Ectodermal cell (in vitro differentiated cells): ENCODE data around the gene MORC3.

ENCODE experiments used
- H3K27ac ChIP-seq: 2 replicates; pipeline ENCODE4 v1.7.0; 2013; ENCODE audit warnings: mild to moderate bottlenecking, low read depth, low read length; ENCODE audit not compliant: insufficient read depth, poor library complexity, severe bottlenecking
- H3K27me3 ChIP-seq: 2 replicates; pipeline ENCODE4 v1.7.0; 2013; ENCODE audit warnings: mild to moderate bottlenecking, low read length; ENCODE audit not compliant: insufficient read depth, control insufficient read depth, poor library complexity, severe bottlenecking
- H3K36me3 ChIP-seq: one replicate; pipeline ENCODE4 v1.7.0; 2013; ENCODE audit warnings: low read length; ENCODE audit not compliant: control insufficient read depth, insufficient read depth
- H3K4me1 ChIP-seq: one replicate; pipeline ENCODE4 v1.7.0; 2013; ENCODE audit warnings: low read length; ENCODE audit not compliant: control insufficient read depth, insufficient read depth
- H3K4me3 ChIP-seq: 2 replicates; pipeline ENCODE4 v1.7.0; 2013; ENCODE audit warnings: low read depth, low read length, control low read depth; ENCODE audit not compliant: insufficient read depth
- H3K9me3 ChIP-seq: 2 replicates; pipeline ENCODE4 v1.7.0; 2013; ENCODE audit warnings: mild to moderate bottlenecking, low read length, moderate library complexity; ENCODE audit not compliant: control insufficient read depth
- WGBS, 2 experiments: methylation state at CpG; one replicate each; pipeline ENCODE4 v1.1.7; 2013; ENCODE audit warnings: missing lambda C conversion rate in 2 of 2; 5-methylcytosine and 5-hydroxymethylcytosine counted together

The MORC3 gene

DNA sequence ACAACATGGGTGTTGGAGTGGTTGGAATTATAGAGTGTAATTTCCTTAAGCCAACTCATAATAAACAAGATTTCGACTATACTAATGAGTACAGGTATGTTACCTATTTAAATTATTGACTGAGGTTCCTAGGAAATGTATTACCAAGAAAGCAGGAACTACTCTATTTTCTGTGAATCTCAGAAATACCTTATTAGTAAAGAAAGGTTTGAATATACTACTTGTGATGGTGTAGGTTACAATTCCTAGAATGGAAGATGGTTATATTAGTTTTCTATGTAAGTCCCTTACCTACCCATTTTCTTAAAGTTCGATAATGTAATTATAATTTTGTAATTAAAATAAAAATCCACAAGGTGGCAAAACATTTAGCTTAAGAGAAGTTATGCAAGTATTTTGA, 29.3 kb downstream of the MORC3 start:
- Histone ChIP-seq H3K9me3 (no peaks in the 10 kb centered on the region), H3K4me3 (no peak overlapping the region), H3K27me3 (no peaks in the 10 kb centered on the region), H3K4me1 (no peaks in the 10 kb centered on the region), H3K36me3 (peaks cover 38% of the 10 kb centered on the region), H3K27ac (no peak overlapping the region)
- no CpG with 5 or more reads among the region's 2 CpGs for WGBS, 2 experiments

DNA sequence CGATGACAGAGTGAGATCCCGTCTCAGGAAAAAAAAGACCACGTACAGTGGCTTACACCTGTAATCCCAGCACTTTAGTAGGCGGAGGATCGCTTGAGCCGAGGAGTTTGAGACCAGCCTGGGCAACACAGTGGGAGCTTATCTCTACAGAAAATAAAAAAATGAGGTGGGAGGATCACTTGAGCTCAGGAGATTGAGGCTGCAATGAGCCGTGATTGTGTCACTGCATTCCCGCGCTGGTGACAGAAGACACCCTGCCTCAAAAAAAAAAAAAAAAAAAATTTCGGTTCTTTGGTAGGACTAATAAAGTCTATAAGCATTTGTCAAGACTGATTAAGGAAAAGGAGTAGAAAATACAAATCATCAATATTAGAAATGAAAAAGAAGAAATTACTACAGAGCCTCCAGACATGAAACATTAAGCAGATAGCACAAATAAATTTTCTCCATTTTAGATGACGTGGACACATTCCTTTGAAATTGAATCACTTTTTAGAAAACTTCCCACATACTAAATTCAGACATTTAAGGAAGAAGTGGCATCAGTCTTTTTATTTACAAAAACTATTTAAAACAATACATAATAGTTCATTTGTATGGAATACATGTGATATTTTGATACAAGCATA, 30.4 kb downstream of the MORC3 start:
- WGBS, 2 experiments = 93 to 97% methylated on average over 10 of the region's 11 CpGs
- Histone ChIP-seq H3K4me3 (no peak overlapping the region), H3K27me3 (no peaks in the 10 kb centered on the region), H3K27ac (no peak overlapping the region), H3K9me3 (no peaks in the 10 kb centered on the region), H3K36me3 (peaks cover 33% of the 10 kb centered on the region), H3K4me1 (no peaks in the 10 kb centered on the region)

DNA sequence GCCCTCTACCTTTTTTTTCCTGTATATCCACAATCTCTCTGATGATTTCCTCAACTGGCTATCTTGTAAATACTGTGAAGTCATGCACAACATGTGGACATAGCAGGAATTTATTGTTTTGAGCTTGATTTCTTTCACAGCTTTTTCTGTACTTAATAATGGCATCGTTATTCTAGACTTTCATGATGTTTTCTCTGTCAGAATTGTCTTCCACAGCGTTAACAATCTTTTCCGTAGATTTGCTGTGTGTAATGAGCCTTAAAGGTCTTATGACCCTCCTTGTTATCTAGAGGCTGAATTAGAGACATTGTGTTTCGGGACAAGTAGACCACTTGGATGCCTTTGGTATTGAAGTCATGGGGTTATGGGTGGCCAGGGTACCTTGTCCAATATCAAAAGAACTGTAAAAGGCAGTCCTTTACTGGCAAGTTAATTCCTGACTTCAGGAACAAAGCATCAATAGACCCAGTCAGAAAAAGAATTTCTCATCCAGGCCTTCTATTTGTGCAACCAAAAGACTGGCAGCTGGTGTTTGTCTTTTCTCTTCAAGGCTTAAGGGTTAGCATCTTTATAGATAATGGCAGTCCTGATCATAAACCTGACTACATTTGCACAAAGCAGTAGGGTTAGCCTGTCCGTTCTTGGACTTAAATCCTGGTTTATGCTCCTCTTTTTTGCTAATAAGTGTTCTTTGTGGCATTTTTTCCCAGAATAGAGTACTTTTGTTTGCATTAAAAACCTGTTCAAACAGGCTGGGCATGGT, 35.1 kb downstream of the MORC3 start:
- 95 to 97% methylated on average over 5 of the region's 5 CpGs for WGBS, 2 experiments
- no peaks in the 10 kb centered on the region for H3K9me3 ChIP-seq
- peaks cover 23% of the 10 kb centered on the region for H3K36me3 ChIP-seq
- H3K27me3 ChIP-seq = no peaks in the 10 kb centered on the region
- no peak overlapping the region for H3K27ac ChIP-seq
- H3K4me1 ChIP-seq = no peaks in the 10 kb centered on the region
- H3K4me3 ChIP-seq = no peak overlapping the region

DNA sequence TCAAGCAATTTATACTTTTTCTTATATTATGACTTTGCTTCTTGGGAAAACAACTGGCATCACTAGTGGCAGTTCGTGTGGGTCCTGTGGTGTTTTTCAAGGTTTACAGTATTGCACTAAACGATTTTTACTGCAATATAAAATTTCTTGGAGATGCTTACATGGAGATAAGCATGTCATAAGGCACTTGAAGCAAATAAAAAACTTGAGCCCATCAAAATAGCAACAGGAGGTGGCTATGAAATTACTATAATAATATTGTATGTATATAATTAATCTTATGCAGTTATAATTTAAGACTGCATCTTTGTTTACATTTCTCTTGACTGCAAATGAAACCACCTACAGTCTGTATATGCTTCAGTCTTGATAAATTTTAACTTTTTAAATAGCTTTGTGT, 35.9 kb downstream of the MORC3 start:
- Histone ChIP-seq H3K36me3 (peaks cover 28% of the 10 kb centered on the region), H3K4me1 (no peaks in the 10 kb centered on the region), H3K27ac (no peak overlapping the region), H3K27me3 (no peaks in the 10 kb centered on the region), H3K9me3 (no peaks in the 10 kb centered on the region), H3K4me3 (no peak overlapping the region)
- WGBS, 2 experiments = 97 to 100% methylated on average over 2 of the region's 2 CpGs

DNA sequence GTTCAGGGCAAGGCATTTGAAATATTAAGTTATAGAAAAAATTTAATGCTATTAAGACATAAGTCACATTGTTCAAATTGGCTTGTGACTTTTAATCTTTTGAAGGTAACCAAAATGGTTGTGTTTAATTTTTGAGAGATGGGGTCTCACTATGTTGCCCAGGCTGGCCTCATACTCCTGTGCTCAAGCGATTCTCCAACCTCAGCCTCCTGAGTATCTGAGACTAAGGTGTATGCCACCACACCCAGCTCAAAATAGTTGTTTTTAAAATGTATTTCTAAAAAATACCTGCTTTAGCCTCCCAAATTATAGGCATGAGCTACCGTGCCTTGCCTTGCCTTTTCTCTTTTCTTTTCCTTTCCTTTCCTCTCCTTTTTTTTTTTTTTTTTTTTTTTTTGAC, 39.2 kb downstream of the MORC3 start:
- no peak overlapping the region for H3K27ac ChIP-seq
- H3K4me3 ChIP-seq = no peak overlapping the region
- H3K9me3 ChIP-seq = no peaks in the 10 kb centered on the region
- H3K4me1 ChIP-seq = no peaks in the 10 kb centered on the region
- H3K36me3 ChIP-seq = peaks cover 42% of the 10 kb centered on the region
- no peaks in the 10 kb centered on the region for H3K27me3 ChIP-seq
- 91 to 97% methylated on average over 2 of the region's 2 CpGs for WGBS, 2 experiments

DNA sequence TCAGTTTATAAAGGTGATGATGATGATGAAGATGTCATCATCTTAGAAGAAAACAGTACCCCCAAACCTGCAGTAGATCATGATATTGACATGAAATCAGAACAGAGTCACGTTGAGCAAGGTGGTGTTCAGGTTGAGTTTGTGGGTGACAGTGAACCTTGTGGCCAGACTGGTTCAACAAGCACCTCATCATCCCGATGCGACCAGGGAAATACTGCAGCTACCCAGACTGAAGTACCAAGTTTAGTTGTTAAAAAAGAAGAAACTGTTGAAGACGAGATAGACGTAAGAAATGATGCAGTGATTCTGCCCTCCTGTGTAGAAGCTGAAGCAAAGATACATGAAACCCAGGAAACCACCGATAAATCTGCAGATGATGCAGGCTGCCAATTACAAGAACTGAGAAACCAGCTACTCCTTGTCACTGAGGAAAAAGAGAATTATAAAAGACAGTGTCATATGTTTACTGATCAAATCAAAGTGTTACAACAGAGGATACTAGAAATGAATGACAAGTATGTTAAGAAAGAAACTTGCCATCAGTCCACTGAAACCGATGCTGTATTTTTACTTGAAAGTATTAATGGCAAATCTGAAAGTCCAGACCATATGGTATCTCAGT, 49.2 kb downstream of the MORC3 start:
- Histone ChIP-seq H3K4me1 (no peaks in the 10 kb centered on the region), H3K27me3 (no peaks in the 10 kb centered on the region), H3K36me3 (peaks cover 54% of the 10 kb centered on the region), H3K9me3 (no peaks in the 10 kb centered on the region), H3K27ac (no peak overlapping the region), H3K4me3 (no peak overlapping the region)
- WGBS, 2 experiments = 97 to 98% methylated on average over 7 of the region's 7 CpGs

DNA sequence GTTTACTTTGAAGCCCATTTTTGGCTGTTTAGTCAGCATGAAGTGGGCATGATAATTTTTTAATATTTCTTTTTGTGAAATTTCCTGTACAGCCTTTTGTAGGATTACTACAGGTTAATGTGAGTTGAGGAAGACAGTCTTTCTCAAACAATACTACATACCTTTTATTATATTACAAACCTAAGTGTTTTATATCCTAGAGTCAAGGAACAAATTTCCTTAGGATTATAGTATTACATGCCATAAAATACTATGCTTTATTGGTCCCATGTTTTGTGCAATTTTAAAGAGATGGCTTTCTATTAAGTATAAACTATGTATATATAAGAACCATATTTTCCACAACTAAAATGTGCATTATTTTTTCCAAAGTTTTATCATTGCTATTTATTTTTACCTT, 56.0 kb downstream of the MORC3 start:
- Histone ChIP-seq H3K9me3 (no peaks in the 10 kb centered on the region), H3K27me3 (no peaks in the 10 kb centered on the region), H3K27ac (no peak overlapping the region), H3K36me3 (peaks cover 18% of the 10 kb centered on the region), H3K4me3 (no peak overlapping the region), H3K4me1 (no peaks in the 10 kb centered on the region)

DNA sequence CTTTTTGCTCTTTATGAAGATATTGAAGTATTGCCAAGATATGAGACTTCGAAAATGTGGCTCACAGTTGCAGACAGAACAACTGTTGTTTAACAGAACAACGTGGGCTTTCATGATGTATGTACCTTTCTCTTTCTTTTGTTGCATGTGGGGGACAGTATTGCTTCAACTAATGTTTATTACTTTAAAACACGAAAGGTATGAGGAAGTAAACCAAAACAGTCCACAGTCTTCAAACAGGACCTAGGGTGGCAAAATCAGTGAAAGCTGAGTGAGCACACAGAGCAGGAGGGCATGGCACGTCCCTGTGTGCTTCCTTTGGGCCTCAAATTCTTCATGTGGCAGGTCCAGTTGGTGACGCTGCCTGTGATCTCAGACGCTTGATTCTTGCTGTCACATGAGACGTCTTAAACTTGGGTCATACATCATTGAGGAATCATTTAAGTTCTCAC, 57.4 kb downstream of the MORC3 start:
- WGBS, 2 experiments = 95 to 97% methylated on average over 7 of the region's 7 CpGs
- Histone ChIP-seq H3K27ac (no peak overlapping the region), H3K27me3 (no peaks in the 10 kb centered on the region), H3K4me1 (no peaks in the 10 kb centered on the region), H3K9me3 (no peaks in the 10 kb centered on the region), H3K36me3 (peaks cover 7% of the 10 kb centered on the region), H3K4me3 (no peak overlapping the region)

DNA sequence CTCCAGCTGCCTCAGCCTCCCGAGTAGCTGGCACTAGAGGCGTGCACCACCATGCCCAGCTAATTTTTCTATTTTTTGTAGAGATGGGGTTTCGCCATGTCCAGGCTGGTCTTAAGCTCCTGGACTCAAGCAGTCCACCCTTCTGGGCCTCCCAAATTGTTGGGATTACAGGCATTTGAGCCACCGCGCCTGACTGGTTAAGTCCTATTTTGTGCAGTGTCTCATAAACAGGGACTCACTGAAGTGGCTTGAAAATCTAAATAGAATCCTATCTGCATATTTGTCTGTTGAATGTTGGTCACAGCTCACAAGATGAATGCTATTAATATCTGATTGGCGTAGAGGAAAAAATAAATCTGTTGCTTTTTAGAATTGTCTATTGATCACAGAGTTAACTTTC, 59.3 kb downstream of the MORC3 start:
- H3K27ac ChIP-seq = no peak overlapping the region
- no peaks in the 10 kb centered on the region for H3K9me3 ChIP-seq

DNA sequence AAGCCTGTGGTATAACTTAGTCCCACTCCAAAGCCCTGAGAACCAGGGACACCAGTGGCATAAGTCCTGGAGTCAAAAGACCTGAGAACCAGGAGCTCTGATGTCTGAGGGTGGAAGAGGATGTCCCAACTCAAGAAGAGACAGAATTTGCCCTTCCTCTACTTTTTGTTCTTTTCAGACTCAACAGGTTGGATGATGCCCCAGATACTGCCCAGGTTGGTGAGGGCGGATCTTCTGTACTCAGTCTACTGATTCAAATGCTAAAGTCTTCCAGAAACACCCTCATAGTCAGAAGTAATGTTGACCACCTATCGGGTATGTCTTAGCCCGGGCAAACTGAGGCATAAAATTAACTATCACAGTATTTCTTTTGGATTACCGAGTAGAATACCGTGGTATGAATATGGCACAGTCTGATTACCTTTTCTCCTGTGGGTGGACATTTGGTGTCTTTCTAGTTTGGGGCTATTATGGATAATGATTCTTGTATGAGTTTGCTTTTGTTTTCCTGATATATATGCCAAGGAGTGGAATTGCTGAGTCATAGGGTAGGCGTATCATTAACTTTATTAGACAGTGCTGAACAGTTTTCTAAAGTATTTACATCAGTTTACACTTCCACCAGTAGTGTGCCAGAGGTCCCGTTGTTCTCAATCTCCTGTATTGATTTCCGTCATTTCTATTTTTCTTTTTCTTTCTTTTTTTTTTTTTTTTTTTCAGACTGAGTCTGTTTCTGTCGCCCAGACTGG, 62.0 kb downstream of the MORC3 start:
- WGBS, 2 experiments = 93 to 94% methylated on average over 9 of the region's 9 CpGs
- Histone ChIP-seq H3K27ac (no peak overlapping the region), H3K27me3 (peaks cover 3% of the 10 kb centered on the region), H3K4me1 (no peaks in the 10 kb centered on the region), H3K9me3 (no peaks in the 10 kb centered on the region), H3K36me3 (peaks cover 5% of the 10 kb centered on the region), H3K4me3 (no peak overlapping the region)

More for the DNA sequence above, 59.3 kb downstream of the MORC3 start:
- 92 to 96% methylated on average over 5 to 6 of the region's 6 CpGs for WGBS, 2 experiments
- Histone ChIP-seq H3K4me3 (no peak overlapping the region), H3K36me3 (peaks cover 5% of the 10 kb centered on the region), H3K27me3 (no peaks in the 10 kb centered on the region), H3K4me1 (no peaks in the 10 kb centered on the region)
